Measurements from ENCODE around the gene PTCD1.

GRCh38 chr7:99397297-99397983, 41.2 kb downstream of the PTCD1 start:
- TF ChIP-seq CTCF (conservative IDR thresholded peaks at IDR 0.05): no peak
- no peak for TF ChIP-seq ZFX (IDR thresholded peaks at IDR 0.05)

Data from C4-2B (cell line).